ENCODE measurements around the gene TUBG1. TPM values are rescaled to one million over a fixed set of nuclear protein-coding genes. Genes with fewer than 3 reads are reported as not detected.
A peak's percentile ranks its signal among the peaks of the same experiment; 100 is the strongest.

Gene TUBG1
- total and polyA plus RNA-seq, 10 donors, result 9.5 to 33.8 (median 22.9) TPM

DNA sequence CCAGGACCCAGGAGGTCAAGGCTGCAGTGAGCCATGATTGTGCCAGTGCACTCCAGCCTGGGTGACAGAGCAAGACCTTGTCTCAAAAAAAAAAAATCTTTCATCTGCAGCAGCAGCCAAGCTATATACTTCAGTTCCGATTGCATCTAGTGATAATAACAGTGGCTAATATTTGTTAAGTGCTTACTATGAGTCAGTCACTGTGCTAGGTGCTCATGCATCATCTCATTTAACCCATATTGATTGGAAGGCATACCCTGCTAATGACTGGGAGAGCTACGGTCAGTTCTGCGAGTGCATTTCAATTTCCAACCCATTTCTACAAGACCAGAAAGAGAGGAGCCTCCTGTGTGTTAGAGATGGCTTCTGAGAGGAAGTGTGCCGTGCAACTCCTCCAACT, 41.9 kb downstream of the TUBG1 start:
- Histone ChIP-seq H3K4me1 (peaks cover 0 to 20% (median 7%) of the 10 kb centered on the region in 6 donors), H3K27me3 (replicated peaks in 1 of 7) (peaks cover 0 to 27% (median 11%) of the 10 kb centered on the region in 7 donors), H3K36me3 (no peaks in the 10 kb centered on the region), H3K4me3 (no peak overlapping the region), H3K9me3 (no peaks in the 10 kb centered on the region), H3K27ac (no peak overlapping the region)
- no peak for DNase-seq
- 70 to 79% (median 75%) methylated on average over 4 of the region's 4 CpGs for WGBS, 5 donors
- intact Hi-C loops (cut with DNase I; ENCODE audit: low total_unique reads), result no loop called here
- TF ChIP-seq POLR2AphosphoS5 (IDR thresholded peaks at IDR 0.05), result no peak
- no peak for TF ChIP-seq CTCF (IDR thresholded peaks at IDR 0.05 in 8 of 11, conservative IDR thresholded peaks at IDR 0.05 in 3 of 11)
- no peak for TF ChIP-seq POLR2A (IDR thresholded peaks at IDR 0.05)

- intact Hi-C loops (cut with DNase I; ENCODE audit: low total_unique reads), result no loop called here
- WGBS, 5 donors, result 33 to 37% (median 34%) methylated on average over 41 to 42 of the region's 42 CpGs
- peak overlapping the region in 5 of 8 donors; percentile 2 to 38 (median 7) for H3K4me3 ChIP-seq
Observed at GRCh38 chr17:42653179-42654124, 44.0 kb downstream of the TUBG1 start.

GRCh38 chr17:42655528-42655927, 46.0 kb downstream of the TUBG1 start:
- no peak overlapping the region for H3K4me3 ChIP-seq
- no peak overlapping the region for H3K27ac ChIP-seq
- TF ChIP-seq POLR2A (IDR thresholded peaks at IDR 0.05), result no peak
- TF ChIP-seq POLR2AphosphoS5 (IDR thresholded peaks at IDR 0.05), result no peak
- no peak for TF ChIP-seq CTCF (IDR thresholded peaks at IDR 0.05 in 8 of 11, conservative IDR thresholded peaks at IDR 0.05 in 3 of 11)
- no peaks in the 10 kb centered on the region for H3K9me3 ChIP-seq
- WGBS, 5 donors, result 57 to 67% (median 62%) methylated on average over 2 of the region's 2 CpGs
- H3K36me3 ChIP-seq, result no peaks in the 10 kb centered on the region
- H3K4me1 ChIP-seq, result peaks cover 0 to 38% (median 22%) of the 10 kb centered on the region in 6 donors
- intact Hi-C loops (cut with DNase I; ENCODE audit: low total_unique reads), result no loop called here
- DNase-seq, result no peak
- H3K27me3 ChIP-seq (replicated peaks in 1 of 7), result peaks cover 0 to 35% (median 11%) of the 10 kb centered on the region in 7 donors

More at GRCh38 chr17:42653179-42654124, 44.0 kb downstream of the TUBG1 start:
- peak overlapping the region in 7 of 8 donors; percentile 15 to 68 (median 55) for H3K27ac ChIP-seq
- H3K4me1 ChIP-seq, result peaks cover 0 to 21% (median 7%) of the 10 kb centered on the region in 6 donors
- no peaks in the 10 kb centered on the region for H3K9me3 ChIP-seq
- no peak for DNase-seq
- no peaks in the 10 kb centered on the region for H3K36me3 ChIP-seq
- peaks cover 0 to 29% (median 11%) of the 10 kb centered on the region in 7 donors for H3K27me3 ChIP-seq (replicated peaks in 1 of 7)
- TF ChIP-seq POLR2AphosphoS5 (IDR thresholded peaks at IDR 0.05) (peak in 1 of 3 donors; percentile 40), CTCF (IDR thresholded peaks at IDR 0.05 in 8 of 11, conservative IDR thresholded peaks at IDR 0.05 in 3 of 11) (no peak), POLR2A (IDR thresholded peaks at IDR 0.05) (no peak)

Data from spleen (tissue), 11 donors.